Inferior parietal cortex (tissue), 1 donor: ENCODE data around the gene SAMHD1.
"Not testable (repeated sequence)": the region's sequence is repeated elsewhere in the genome, so short reads cannot be mapped to it uniquely, and the experiment has no call there.

Experiments used
- DNase-seq: peaks from one replicate; pipeline ENCODE4 v3.0.0-alpha.2; 2016; ENCODE audit errors: extremely low spot score

SAMHD1 gene

DNA sequence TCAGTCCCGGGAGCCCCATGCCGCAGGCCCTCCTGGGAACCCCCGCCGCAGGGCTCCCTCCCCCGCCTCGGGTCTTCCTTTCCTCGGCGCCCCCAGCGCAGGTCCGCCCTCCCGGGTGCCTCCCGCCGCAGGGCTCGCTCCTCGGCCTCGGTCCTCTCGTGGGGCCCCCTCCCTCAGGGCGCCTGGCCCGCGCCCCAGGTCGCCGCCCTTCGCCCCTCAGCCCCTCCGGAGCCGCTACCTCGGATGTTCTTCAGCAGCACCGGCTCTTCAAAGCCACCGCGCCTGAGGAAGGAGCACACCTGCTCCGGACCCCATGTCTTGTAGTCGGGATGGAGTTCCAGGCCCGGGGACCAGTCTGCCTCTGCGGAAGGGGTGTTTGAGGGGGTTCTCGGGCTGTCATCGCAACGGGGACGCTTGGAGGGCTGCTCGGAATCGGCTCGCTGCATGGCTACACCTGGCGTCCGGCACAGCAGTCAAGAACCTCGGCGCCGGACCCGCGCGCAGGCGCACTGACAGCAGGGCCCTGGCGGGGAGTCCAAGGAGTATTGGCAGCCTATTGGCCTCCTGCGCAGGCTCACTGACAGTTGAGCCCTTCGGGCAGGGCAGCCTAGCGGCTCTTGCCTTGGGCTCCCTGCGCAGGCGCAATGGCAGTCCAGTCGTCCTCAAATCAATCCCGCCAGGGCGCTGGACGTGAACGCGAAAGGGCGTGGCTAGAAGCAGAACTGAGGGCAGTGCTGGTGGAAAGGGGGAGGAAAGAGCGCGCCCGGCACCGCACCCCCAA is at the start of gene SAMHD1:
Gene SAMHD1, minus strand, starts transcription at position 511 of the 781 bp plus-strand sequence. Its CDS starts 65 bp downstream, at position 446.
- DNase-seq, result peak; percentile 98

DNA sequence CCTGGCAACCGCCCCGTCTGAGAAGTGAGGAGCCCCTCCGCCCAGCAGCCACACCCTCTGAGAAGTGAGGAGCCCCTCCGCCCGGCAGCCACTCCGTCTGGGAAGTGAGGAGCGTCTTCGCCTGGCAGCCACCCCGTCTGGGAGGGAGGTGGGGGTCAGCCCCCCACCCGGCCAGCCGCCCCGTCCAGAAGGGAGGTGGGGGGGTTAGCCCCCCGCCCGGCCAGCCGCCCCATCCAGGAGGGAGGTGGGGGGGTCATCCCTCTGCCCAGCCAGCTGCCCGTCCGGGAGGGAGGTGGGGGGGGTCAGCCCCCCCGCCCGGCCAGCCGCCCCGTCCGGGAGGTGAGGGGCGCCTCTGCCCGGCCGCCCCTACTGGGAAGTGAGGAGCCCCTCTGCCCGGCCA is 48.7 kb upstream of the SAMHD1 start:
- not testable (repeated sequence) for DNase-seq

DNA sequence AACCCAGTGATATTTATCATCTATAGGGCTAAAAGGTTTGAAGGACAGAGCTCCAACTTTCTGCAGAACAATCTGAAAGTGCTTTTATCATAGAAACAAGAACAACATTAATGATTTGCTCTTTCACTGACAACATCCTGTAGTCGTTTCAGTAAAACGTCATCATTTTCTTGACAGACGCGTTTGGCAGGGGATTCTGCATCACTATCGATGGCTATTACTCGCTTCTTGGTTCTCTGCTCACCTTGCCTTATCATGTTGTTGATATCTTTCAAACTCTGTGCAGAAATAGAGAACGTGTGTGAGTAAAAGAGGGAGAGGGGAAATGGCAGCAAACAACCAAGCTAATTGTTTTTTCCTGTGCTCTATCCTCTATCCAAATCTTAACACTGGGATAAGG is 47.1 kb upstream of the SAMHD1 start:
- no peak for DNase-seq

DNA sequence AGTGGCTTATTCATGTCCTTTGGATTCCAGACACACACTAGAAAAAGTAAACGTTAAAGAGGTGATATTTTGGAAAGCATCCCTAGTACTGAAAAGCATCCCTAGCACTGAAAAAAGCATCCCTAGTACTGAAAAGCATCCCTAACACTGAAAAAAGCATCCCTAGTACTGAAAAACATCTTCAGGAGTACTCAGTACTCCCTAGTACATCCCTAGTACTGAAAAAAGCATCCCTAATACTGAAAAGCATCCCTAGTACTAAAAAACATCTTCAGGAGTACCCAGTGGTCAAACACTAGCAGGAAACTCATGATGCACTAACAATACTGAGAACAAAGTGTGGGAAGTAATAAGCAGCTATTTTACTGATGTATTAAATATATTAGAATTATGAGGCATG is 45.6 kb upstream of the SAMHD1 start:
- no peak for DNase-seq

DNA sequence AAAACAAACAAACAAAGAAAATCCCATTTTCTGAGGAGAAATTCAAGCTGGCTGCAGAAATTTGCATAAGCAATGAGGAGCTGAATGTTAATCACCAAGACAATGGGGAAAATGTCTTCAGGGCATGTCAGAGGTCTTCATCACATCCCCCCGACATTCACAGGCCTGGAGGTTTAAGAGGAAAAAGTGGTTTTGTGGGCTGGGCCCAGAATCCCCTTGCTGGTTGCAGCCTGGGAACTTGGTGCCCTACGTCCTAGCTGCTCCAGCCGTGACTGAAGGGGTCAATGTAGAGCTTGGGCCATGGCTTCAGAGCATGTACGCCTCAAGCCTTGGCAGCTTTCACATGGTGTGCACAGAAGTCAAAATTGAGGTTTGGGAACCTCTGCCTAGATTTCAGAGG is 42.7 kb upstream of the SAMHD1 start:
- not testable (repeated sequence) for DNase-seq

DNA sequence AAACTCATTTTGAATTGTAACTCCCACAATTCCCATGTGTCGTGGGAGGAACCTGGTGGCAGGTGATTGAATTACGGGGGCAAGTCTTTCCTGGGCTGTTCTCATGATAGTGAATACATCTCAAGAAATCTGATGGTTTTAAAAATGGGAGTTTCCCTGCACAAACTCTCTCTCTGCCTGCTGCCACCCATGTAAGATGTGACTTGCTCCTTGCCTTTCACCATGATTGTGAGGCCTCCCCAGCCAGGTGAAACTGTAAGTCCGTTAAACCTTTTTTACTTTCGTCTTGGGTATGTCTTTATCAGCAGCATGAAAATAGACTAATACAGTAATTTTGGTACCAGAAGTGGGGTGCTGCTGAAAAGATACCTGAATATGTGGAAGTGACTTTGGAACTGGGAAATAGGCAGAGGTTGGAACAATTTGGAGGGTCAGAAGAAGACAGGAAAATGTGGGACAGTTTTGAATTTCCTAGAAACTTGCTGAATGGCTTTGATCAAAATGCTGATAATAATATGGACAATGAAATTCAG is 41.4 kb upstream of the SAMHD1 start:
- no peak for DNase-seq

DNA sequence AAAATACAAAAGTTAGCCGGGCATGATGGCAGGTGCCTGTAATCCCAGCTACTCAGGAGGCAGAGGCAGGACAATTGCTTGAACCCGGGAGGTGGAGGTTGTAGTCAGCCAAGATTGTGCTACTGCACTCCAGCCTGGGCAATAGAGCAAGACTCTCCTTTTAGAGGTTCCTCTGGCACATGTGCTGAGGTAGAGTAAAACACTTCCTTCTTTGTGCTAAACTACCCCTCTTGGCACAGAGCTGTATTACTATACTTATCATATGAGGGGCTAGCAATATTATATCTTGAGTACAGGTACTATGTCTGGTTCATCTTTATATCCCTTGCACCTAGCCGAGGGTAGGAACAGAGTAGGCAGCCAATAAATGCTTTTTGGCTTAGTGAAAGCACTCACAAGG is 40.2 kb upstream of the SAMHD1 start:
- no peak for DNase-seq

DNA sequence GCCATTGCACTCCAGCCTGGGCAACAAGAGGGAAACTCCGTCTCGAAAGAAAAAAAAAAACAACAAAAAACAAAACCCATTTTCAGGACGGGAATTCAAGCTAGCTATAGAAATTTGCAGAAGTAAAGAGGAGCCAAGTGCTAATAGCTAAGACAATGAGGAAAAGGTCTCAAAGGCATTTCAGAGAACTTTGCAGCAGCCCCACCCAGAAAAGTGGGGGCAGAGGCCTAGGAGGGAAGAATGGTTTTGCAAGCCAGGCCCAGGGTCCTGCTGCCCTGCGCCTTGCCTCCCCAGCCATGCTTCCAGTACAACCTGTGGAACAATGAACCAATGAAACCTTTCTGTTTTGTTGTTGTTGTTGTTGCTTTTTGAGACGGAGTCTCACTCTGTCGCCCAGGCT is 38.3 kb upstream of the SAMHD1 start:
- no peak for DNase-seq

DNA sequence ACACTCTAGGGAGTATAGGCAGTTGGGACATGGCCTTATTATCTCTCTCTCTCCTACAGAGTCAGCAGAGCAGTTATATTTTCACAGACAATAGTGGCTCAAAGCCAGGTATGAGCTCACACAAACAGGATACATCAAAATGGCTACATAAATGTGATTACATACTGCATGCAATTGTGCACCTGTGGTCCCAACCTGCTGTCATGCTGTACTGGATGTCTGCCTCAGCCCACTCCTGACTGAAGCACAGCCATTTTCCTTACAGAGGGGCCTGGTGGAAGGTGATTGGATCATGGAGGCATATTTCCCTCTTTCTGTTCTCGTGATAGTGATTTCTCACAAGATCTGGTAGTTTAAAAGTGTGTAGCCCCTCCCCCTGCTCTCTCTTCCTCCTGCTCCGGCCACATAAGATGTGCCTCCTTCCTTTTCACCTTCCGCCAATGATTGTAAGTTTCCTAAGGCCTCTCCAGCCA is 37.0 kb upstream of the SAMHD1 start:
- DNase-seq, result no peak

DNA sequence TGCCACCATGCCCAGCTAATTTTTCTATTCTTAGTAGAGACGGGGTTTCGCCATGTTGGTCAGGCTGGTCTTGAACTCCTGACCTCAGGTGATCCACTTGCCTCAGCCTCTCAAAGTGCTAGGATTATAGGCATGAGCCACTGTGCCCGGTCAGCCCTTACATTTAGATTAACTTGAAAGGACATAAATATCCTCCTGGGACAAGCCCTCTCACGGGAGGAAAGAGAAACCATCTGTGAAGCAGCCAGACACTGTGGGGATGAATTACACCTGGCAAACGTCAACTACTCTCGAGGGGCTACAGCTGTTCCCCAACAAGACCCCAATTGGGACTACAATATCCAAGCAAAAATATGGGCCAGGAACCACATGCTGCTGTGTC is 32.7 kb upstream of the SAMHD1 start:
- DNase-seq, result no peak

DNA sequence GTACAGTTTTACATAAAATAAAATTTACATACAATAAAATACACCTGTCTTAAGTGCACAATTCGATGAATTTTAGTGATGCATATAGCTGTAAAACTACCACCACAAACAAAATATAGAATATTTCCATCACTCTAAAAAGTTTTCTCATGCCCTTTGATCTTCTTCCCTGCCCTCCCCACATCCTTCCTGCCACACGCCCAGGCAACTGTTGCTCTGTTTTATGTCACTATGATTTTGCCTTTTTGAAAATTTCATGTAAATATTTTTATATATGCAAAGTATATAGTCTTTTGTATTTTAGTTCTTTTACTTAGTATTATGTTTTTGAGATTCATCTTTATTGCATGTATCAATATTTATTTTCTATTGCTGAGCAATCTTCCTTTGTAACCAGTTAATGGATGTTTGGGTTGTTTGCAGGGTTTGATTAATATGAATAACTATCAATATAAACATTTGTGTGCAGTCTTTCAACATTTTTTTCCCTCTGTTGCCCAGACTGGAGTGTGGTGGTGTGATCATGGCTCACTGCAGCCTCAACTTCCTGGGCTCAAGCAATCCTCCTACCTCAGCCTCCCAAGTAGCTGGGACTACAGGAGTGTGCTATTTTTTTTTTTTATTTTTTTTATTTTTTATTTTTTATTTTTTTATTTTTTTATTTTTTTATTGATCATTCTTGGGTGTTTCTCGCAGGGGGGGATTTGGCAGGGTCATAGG is 23.8 kb upstream of the SAMHD1 start:
- DNase-seq, result no peak

DNA sequence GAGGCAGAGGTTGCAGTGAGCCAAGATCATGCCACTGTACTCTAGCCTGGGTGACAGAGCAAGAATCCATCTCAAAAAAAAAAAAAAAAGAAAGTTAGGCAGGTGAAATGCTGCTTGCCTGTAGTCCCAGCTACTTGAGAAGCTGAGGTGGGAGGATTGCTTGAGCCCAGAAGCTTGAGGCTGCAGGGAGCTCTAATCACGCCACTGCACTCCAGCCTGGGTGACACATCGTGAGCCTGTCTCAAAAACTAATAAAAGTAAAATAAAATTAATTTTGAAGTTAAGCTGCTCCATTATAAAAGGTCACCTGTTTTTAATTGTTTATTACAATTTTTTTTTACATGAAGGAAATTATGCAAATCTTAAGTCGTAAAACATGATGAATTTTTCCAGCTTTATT is 23.2 kb upstream of the SAMHD1 start:
- DNase-seq, result no peak

DNA sequence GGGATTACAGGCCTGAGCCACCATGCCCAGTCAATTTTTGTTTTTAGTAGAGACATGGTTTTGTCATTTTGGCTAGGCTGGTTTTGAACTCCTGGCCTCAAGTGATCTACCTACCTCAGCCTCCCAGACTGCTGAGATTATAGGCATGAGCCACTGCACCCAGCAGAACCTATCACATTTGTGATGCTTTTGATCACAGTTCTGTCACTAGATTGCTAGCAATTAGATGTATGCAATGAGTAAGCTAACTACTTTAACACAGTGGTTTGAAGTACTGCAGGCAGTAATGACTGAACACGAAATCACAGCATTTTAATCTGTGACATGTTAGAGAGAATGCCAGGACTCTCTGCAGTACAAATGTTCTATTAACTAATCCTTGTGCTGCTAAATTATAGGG is 19.6 kb upstream of the SAMHD1 start:
- no peak for DNase-seq

DNA sequence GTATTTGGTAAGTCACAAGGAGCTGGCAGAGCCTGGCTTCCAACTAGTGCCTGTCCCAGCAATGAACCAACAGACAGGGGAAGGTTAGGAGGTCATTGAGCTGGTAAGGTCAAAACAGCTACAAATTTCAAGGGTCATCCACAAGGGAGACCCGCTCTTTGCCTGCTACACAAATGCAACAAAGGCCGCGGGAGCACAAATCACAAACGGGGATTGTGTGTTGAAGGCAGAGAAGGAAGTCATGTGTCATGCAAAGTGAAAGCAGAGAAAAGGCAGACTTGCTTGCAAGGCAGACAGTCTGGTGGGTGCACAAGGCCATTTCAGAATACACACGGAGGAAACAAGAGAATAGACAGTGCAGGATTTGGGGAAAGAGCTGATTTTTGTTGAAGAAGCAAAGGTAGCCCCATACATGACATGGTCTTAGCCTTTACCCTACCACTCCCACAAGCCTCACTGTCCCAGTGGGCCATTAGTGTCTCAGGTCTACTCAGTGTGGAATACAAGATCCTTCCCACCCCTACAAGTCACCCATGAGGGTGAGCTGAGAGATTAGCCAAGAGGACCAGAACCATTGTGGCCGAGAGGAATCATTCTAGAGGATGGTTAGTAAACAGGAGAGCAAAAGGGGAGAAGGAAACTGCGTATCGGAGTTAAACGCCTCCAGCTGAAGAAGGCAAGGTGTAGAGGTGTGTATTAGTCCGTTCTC is 18.1 kb upstream of the SAMHD1 start:
- no peak for DNase-seq

DNA sequence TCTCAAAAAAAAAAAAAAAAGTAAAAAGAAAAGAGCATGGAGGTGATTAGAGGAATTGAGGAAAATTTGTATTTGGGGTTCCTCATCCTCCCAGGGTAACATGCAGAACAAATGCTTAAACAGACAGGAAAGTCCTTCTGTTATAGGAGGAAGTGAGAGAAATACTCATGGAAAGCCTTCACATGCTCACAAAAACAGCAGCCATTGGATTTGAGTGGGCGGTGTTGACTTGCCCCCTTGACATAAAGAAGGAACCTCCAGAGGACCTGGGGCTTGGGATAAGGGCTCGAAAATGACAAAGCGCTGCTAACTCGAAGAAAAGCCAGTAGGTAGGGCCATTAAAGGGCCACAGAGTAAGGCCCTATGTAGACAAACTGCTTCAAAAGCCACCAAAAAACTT is 17.5 kb upstream of the SAMHD1 start:
- no peak for DNase-seq

DNA sequence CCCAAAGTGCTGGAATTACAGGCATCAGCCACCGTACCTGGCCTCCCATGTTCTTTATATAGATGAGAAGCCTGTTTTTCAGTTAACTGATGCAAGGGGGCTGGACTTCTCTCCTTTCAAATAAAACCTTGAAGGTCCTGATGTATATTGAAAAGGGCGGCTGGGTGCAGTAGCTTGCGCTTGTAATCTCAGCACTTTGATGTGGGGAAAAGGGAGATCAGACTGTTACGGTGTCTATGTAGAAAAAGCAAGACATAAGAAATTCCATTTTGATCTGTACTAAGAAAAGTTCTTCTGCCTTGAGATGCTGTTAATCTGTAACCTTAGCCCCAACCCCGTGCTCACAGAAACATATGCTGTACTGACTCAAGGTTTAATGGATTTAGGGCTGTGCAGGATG is 16.1 kb upstream of the SAMHD1 start:
- DNase-seq, result no peak

DNA sequence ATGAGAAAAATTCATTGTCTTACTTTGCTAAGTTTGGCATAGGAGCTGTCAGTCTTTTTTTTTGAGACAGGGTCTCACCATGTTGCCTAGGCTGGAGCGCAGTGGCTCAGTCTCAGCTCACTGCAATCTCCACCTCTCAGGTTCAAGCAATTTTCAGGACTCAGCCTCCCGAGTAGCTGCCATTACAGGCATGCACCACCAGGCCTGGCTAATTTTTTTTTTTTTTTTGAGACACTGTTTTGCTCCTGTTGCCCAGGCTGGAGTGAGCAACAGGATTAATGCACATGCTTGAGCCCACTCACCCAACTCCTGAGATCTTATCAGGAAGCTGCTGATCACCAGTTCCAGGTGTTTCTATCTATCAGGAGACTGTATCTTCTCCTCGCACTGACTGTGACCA is 15.5 kb upstream of the SAMHD1 start:
- DNase-seq, result not testable (repeated sequence)

DNA sequence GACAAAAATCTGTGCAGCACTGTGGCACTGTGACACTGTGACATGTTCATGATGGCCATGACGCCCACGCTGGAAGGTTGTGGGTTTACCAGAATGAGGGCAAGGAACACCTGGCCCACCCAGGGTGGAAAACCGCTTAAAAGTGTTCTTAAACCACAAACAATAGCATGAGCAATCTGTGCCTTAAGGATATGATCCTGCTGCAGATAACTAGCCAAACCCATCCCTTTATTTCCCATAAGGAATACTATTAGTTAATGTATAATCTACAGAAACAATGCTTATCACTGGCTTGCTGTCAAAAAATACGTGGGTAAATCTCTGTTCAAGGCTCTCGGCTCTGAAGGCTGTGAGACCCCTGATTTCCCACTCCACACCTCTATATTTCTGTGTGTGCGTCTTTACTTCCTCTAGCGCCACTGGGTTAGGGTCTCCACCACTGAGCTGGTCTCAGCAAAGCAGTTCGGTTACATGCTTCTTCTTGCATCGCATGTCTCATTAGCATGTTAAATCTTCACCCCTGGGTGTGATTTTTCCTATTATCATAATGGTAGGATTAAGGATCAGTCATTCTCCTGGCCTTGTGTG is 10.9 kb upstream of the SAMHD1 start:
- not testable (repeated sequence) for DNase-seq

DNA sequence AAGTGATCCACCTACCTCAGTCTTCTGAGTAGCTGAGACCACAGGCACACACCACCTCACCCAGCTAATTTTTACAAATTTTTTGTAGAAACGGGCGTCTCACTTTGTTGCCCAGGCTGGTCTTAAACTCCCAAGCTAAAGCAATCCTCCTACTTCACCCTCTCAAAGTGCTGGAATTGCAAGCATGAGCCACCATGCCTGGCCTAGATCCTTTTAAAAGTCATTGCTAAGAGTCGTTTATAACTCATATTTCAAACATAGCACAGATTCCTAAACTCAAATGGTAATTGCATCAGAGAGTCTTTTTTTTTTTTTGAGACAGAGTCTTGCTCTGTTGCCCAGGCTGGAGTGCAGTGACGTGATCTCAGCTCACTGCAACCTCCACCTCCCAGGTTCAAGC is 7.7 kb upstream of the SAMHD1 start:
- no peak for DNase-seq

DNA sequence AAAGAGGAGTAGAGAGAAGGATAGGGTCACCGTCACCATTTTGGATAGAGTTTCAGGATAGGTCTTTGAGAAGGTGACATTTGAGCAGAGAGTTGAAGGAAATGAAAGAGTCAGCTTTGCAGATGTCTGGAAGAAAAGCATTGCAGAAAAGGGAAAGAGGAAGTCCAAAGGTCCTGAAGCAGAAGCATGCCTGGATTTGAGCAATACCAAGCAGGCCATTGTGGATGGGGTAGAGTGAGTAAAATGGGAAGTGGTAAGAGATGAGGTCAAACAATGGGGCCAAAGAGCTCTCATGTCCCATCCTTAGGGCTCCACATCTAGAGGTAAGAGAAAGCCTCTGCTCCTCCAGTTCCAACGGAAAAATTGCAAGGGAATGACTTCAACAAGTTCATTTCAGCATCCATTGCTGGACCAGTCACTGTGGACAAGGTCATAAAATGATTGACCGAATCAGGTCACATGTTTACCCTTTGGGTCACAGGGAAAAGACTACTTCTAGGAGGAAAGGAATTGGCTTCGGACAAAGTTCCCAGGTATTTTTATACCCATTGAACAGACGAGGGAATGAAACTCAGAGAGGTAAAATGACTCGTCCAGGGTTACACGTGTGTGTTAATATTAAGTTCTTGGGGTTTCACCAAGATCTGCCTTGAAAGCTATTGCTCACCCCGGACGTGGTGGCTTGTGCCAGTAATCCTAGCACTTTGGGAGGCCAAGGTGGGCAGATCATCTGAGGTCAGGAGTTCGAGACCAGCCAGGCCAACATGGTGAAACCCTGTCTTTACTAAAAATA is 6.6 kb upstream of the SAMHD1 start:
- DNase-seq, result no peak

DNA sequence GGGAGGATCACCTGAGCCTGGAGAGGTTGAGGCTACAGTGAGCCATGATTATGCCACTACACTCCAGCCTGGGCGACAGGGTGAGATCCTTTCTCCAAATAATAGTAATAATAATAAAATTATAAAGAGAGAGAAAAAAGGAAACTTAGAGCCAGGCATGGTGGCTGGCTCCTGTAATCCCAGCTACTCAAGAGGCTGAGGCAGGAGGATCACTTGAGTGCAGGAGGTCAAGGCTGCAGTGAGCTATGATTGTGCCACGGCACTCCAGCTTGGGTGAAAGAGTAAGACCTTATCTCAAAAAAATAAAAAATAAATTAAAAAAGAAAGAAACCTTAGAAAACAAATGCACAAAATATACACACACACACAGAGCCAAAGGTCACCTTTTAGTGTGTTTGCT is 5.2 kb upstream of the SAMHD1 start:
- no peak for DNase-seq
